Upper lobe of left lung (tissue), 6 donors: Measurements from ENCODE around the gene TMEM181. TPM values are rescaled to one million over a fixed set of nuclear protein-coding genes. Genes with fewer than 3 reads are reported as not detected.

Experiments
- ATAC-seq, 2 donors: fragments of 200-7000 bp; cut with Tn5 transposase; one replicate each; pipeline ENCODE4 v1.9.1; 2022; ENCODE audit warnings: mild to moderate bottlenecking in 2 of 2, moderate library complexity in 2 of 2; ENCODE audit not compliant: low FRiP score in 2 of 2
- DNase-seq, 2 donors: peaks; one replicate each; pipeline ENCODE4 v3.0.0-alpha.2; 2019 to 2020
- H3K27ac ChIP-seq, 4 donors: fragments of 200-600 bp; sonication (generic); one replicate each; pipeline ENCODE4 v1.5.1; 2016 to 2019
- H3K27me3 ChIP-seq, 4 donors: fragments of 200-600 bp; sonication (generic); one replicate each; pipeline ENCODE4 v1.5.1; 2017 to 2019
- H3K36me3 ChIP-seq, 4 donors: fragments of 200-600 bp; sonication (generic); one replicate each; pipeline ENCODE4 v1.5.1; 2016 to 2019
- H3K4me1 ChIP-seq, 4 donors: fragments of 200-600 bp; sonication (generic); one replicate each; pipeline ENCODE4 v1.5.1; 2018 to 2019
- H3K4me3 ChIP-seq, 4 donors: fragments of 200-600 bp; sonication (generic); one replicate each; pipeline ENCODE4 v1.5.1; 2017 to 2019; ENCODE audit warnings: mild to moderate bottlenecking in 2 of 4, moderate library complexity in 1 of 4
- H3K9me3 ChIP-seq, 4 donors: fragments of 200-600 bp; sonication (generic); one replicate each; pipeline ENCODE4 v1.5.1; 2018 to 2019
- CTCF ChIP-seq, 6 experiments: fragments of 450-650 bp in 4 of 6; fragments of 200-600 bp in 2 of 6; sonication (generic) in 2 of 6; IDR thresholded peaks; one replicate each; pipeline ENCODE4 v1.5.1; 2016 to 2019; ENCODE audit warnings: antibody characterized with exemption in 6 of 6
- EP300 ChIP-seq, 4 donors: sonication (generic); formaldehyde crosslinking; IDR thresholded peaks; one replicate each; pipeline ENCODE4 v1.5.1; 2017; ENCODE audit warnings: antibody characterized with exemption in 4 of 4, control low read depth in 2 of 4
- POLR2A ChIP-seq, 4 donors: fragments of 450-650 bp; IDR thresholded peaks; one replicate each; pipeline ENCODE4 v1.5.1; 2016 to 2017; ENCODE audit warnings: antibody characterized with exemption in 4 of 4, mild to moderate bottlenecking in 2 of 4
- POLR2AphosphoS5 ChIP-seq, 2 donors: sonication (generic); formaldehyde crosslinking; IDR thresholded peaks; one replicate each; pipeline ENCODE4 v1.5.1; 2017; ENCODE audit warnings: antibody characterized with exemption in 2 of 2
- WGBS, 2 donors: methylation state at CpG; one replicate each; pipeline ENCODE4 v1.1.5; 2017 to 2018; 5-methylcytosine and 5-hydroxymethylcytosine counted together
- total RNA-seq, 6 donors: library from RNA; depleted of rRNA in 4 of 6; stranded (reverse); fragments of >200 nt in 4 of 6; gene quantifications; one replicate each; pipeline versions ENCODE4 v1.1.0 to v1.2.1, GENCODE V29; 2016 to 2021
- donor health status: DM: no; HTN: no; CAD: no; lungs with moderate emphysema.
- donor health status: DM: no; HTN: yes; CAD: no; lungs with severe emphysema.

Gene TMEM181
- total RNA-seq, 6 donors from 2014 or later: 11.5 to 27.6 (median 18.9) TPM

DNA sequence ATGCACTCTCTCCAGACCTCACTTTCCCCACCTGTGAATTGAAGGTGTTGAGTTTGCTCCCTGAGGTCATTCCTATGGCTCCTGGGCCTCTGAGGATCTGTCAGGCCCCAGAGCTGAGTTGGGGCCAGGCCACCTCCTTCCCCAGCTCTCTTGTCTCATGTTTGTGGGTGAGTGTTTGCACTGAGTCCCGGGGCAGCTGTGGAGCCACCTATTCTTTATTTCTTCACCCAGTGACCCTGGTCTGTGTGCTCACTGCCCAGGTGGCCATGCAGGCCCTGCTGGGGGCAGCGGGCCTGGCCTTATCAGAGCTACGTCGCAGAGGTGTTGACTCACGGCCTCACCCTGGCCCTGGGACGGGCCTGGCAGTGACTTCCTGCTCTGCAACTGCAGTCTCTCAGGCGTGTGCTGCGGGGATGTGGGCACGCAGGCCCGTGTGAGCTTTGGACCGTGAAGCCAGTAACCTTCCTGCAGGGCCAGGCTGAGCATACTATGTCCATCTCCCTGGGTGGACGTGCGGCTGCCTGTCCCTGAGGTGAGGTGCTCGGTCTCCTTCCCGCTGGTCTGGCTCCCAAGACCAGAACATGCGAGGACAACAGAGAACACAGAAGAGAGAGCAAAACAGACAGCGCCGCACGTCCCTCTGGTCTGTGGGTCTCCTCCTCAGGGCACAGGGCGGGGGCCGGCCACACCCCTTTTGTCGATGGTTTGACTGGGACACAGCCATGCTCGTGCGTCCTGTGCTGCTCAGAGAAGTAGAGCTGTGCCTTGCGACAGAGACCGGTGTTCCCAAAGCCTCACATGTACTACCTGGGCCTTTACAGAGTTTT is 12.1 kb downstream of the TMEM181 start:
- H3K4me1 ChIP-seq: peaks cover 0 to 40% (median 24%) of the 10 kb centered on the region in 4 donors
- H3K36me3 ChIP-seq: peaks cover 0 to 8% (median 0%) of the 10 kb centered on the region in 4 donors
- H3K27me3 ChIP-seq: no peaks in the 10 kb centered on the region
- H3K4me3 ChIP-seq: no peak overlapping the region
- ATAC-seq: peak; percentile 63 to 89
- TF ChIP-seq POLR2A (IDR thresholded peaks at IDR 0.05) (no peak), CTCF (IDR thresholded peaks at IDR 0.05) (no peak), EP300 (IDR thresholded peaks at IDR 0.05) (no peak)
- H3K27ac ChIP-seq: peak overlapping the region in 3 of 4 donors; percentile 1 to 54 (median 35)
- WGBS, 2 donors: 73 to 87% methylated on average over 12 to 16 of the region's 26 CpGs
- no peaks in the 10 kb centered on the region for H3K9me3 ChIP-seq
- peak; percentile 81 for DNase-seq

DNA sequence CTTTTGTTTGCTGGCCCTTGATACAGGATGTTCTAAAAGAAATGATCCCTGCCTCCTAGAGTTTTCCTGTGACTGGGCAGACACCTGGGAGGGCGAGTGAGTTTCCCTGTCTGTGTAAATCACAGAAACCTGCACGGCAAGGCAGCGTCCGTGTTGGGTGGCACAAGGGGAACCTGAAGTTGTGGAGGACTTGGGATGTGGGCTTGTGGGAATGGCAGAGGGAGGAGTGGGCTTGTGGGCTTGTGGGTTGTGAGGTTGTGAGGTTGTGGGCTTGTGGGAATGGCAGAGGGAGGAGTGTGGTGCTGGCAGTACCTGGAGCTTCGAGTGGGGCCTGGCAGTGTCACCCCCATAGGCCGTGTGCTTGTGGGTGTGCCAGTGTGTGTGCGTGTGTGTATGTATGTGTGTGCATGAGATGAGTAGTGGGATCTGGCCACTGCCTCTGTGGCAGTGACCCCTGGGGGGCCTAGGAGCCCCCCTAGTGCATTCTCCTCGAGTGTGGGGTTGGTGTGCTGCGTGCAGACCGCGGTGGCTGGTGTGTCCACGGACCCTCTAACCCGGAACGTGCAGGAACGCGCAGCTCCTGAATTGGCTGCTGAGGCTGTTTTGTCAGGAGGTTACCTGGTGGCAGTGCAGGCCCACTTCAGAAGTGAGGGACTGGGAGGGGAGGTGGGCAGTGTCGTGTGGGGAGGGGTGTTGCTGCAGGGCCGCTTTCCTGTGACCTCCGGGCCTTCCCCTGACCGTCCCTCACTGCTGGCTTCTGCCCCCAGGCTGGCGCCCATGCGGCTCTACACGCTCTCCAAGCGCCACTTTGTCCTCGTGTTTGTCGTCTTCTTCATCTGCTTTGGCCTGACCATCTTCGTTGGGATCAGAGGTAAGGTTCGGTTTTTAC is 13.0 kb downstream of the TMEM181 start:
- no peak for ATAC-seq
- Histone ChIP-seq H3K36me3 (peaks cover 0 to 8% (median 0%) of the 10 kb centered on the region in 4 donors), H3K27me3 (no peaks in the 10 kb centered on the region), H3K27ac (peak overlapping the region in 2 of 4 donors; percentile 1 to 54), H3K4me1 (peaks cover 0 to 34% (median 24%) of the 10 kb centered on the region in 4 donors), H3K9me3 (no peaks in the 10 kb centered on the region), H3K4me3 (no peak overlapping the region)
- 91 to 93% methylated on average over 23 to 28 of the region's 28 CpGs for WGBS, 2 donors
- TF ChIP-seq EP300 (IDR thresholded peaks at IDR 0.05): no peak
- no peak for TF ChIP-seq POLR2A (IDR thresholded peaks at IDR 0.05)
- TF ChIP-seq CTCF (IDR thresholded peaks at IDR 0.05): no peak
- TF ChIP-seq POLR2AphosphoS5 (IDR thresholded peaks at IDR 0.05): no peak
- DNase-seq: peak in 1 of 2 donors; percentile 59

GRCh38 chr6:158573542-158573931 is 13.6 kb downstream of the TMEM181 start:
- H3K4me1 ChIP-seq: peaks cover 0 to 28% (median 24%) of the 10 kb centered on the region in 4 donors

DNA sequence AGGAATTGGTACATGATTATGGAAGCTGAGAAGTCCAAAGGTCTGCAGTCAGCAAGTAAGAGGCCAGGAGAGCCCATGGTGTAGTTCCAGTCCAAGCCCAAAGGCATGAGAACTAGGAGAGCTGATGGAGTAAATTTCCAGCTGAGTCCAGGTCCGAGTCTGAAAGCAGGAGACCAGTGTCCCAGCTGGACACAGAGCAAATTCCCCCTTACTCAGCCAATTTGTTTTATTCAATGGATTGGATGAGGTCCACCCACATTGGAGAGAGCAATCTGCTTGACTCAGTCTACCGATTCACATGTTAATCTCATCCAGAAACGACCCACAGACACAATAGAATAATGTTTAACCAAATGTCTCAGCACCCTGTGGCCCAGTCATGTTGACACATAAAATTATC is 14.9 kb downstream of the TMEM181 start:
- no peak for ATAC-seq
- Histone ChIP-seq H3K36me3 (peaks cover 0 to 8% (median 0%) of the 10 kb centered on the region in 4 donors), H3K9me3 (no peaks in the 10 kb centered on the region), H3K4me3 (no peak overlapping the region), H3K27ac (no peak overlapping the region), H3K4me1 (peaks cover 0 to 28% (median 23%) of the 10 kb centered on the region in 4 donors), H3K27me3 (no peaks in the 10 kb centered on the region)
- TF ChIP-seq POLR2A (IDR thresholded peaks at IDR 0.05) (no peak), CTCF (IDR thresholded peaks at IDR 0.05) (no peak)
- 69 to 81% methylated on average over 3 of the region's 3 CpGs for whole genome bisulfite sequencing, 2 donors
- DNase-seq: no peak

More at GRCh38 chr6:158573542-158573931, 13.6 kb downstream of the TMEM181 start:
- H3K36me3 ChIP-seq: peaks cover 0 to 8% (median 0%) of the 10 kb centered on the region in 4 donors
- ATAC-seq (no peak), DNase-seq (no peak)
- 88 to 94% methylated on average over 7 to 10 of the region's 10 CpGs for WGBS, 2 donors
- no peaks in the 10 kb centered on the region for H3K27me3 ChIP-seq
- TF ChIP-seq EP300 (IDR thresholded peaks at IDR 0.05) (no peak), POLR2A (IDR thresholded peaks at IDR 0.05) (no peak), CTCF (IDR thresholded peaks at IDR 0.05) (no peak), POLR2AphosphoS5 (IDR thresholded peaks at IDR 0.05) (no peak)
- H3K9me3 ChIP-seq: no peaks in the 10 kb centered on the region
- no peak overlapping the region for H3K4me3 ChIP-seq
- no peak overlapping the region for H3K27ac ChIP-seq
